A549 (cell line): ENCODE results near the gene MAP4K2.

ENCODE experiments used
- CTCF ChIP-seq: fragments of >200 bp; sonication (Bioruptor Twin); formaldehyde crosslinking; IDR thresholded peaks from 3 replicates; pipeline ENCODE4 v1.5.1; 2016
- EP300 ChIP-seq, 2 experiments: fragments of >200 bp; sonication (Bioruptor Twin); formaldehyde crosslinking; IDR thresholded peaks; 2 replicates in 1 of 2; 3 replicates in 1 of 2; pipeline ENCODE4 v1.6.1; 2016 to 2017
- FOXS1 ChIP-seq: fragments of 250-450 bp; sonication (Bioruptor Pico); IDR thresholded peaks from 2 replicates; pipeline ENCODE4 v1.5.0; 2020; ENCODE audit warnings: mild to moderate bottlenecking, moderate library complexity
- USF2 ChIP-seq: fragments of 450-650 bp; IDR thresholded peaks from 2 replicates; pipeline ENCODE4 v1.6.1; 2014; ENCODE audit warnings: antibody characterized with exemption

- TF ChIP-seq CTCF (no peak), FOXS1 (no peak), EP300 (IDR thresholded peaks at IDR 0.05) (no peak), USF2 (no peak)
Measured at GRCh38 chr11:64735725-64736259, 67.2 kb downstream of the MAP4K2 start.
